Fibroblast of villous mesenchyme (primary cell): ENCODE measurements around the gene OR5H15. TPM values are rescaled to one million over a fixed set of nuclear protein-coding genes. Genes with fewer than 3 reads are reported as not detected.
"Not testable (repeated sequence)": the region's sequence is repeated elsewhere in the genome, so short reads cannot be mapped to it uniquely, and the experiment has no call there.

Experiments used
- DNase-seq: peaks from one replicate; pipeline ENCODE4 v3.0.0-alpha.2; 2010; ENCODE audit warnings: low read depth
- H3K4me3 ChIP-seq: 2 replicates; pipeline ENCODE4 v1.5.1; 2011; ENCODE audit warnings: low read depth, mild to moderate bottlenecking, low read length
- total RNA-seq: library from RNA; depleted of rRNA; stranded (reverse); fragments of >200 nt; gene quantifications from 2 replicates; pipeline ENCODE4 v1.2.3, GENCODE V29; 2012
- TF ChIP-seq, protein P1 (sequence below): IDR thresholded peaks from 2 replicates; pipeline ENCODE4 v1.5.1; 2012; ENCODE audit warnings: low read depth, mild to moderate bottlenecking, low read length; ENCODE audit not compliant: insufficient read depth

OR5H15 gene
- total RNA-seq, 1 donor: not detected

DNA sequence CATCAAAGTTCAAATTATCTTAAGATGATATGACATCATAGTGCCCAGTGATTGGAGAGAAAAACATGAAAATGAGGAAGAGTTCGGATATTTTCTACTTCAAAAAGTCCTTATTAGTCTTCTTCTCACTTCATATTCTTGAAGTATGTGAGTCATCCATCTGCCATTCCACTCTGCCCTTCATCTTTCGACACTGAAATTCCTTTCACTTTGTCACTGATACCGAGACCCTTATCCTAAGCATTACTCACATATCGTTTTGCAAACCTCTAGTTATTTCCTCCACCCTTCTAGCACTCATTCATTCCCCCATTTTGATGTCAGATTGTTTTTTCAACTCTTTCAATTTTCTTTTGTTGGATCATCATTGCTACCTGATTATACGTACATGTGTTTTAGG is 15.3 kb upstream of the OR5H15 start:
- H3K4me3 ChIP-seq: no peak overlapping the region
- DNase-seq: no peak
- TF ChIP-seq, protein P1, sequence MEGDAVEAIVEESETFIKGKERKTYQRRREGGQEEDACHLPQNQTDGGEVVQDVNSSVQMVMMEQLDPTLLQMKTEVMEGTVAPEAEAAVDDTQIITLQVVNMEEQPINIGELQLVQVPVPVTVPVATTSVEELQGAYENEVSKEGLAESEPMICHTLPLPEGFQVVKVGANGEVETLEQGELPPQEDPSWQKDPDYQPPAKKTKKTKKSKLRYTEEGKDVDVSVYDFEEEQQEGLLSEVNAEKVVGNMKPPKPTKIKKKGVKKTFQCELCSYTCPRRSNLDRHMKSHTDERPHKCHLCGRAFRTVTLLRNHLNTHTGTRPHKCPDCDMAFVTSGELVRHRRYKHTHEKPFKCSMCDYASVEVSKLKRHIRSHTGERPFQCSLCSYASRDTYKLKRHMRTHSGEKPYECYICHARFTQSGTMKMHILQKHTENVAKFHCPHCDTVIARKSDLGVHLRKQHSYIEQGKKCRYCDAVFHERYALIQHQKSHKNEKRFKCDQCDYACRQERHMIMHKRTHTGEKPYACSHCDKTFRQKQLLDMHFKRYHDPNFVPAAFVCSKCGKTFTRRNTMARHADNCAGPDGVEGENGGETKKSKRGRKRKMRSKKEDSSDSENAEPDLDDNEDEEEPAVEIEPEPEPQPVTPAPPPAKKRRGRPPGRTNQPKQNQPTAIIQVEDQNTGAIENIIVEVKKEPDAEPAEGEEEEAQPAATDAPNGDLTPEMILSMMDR: no peak

DNA sequence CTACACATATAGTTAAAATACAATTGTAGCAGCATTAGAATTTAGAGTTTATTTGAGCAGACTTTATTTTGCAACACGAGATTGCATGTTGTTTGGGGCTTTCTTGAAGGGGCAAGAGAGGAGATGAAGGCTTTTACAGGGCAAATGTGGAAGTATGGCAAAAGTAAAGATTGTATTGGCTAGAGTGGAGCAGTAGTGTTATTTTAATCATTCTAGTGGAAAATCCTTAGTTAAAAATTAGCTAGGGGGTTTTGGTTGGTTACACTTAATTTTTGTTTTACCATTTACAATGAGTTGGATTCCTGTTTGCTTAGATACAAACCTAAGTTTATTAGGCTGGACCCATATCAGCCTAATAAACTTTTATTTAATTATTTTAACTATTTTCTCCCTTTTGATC is 4.6 kb downstream of the OR5H15 start:
- no peak overlapping the region for H3K4me3 ChIP-seq
- TF ChIP-seq, protein P1: no peak
- no peak for DNase-seq

DNA sequence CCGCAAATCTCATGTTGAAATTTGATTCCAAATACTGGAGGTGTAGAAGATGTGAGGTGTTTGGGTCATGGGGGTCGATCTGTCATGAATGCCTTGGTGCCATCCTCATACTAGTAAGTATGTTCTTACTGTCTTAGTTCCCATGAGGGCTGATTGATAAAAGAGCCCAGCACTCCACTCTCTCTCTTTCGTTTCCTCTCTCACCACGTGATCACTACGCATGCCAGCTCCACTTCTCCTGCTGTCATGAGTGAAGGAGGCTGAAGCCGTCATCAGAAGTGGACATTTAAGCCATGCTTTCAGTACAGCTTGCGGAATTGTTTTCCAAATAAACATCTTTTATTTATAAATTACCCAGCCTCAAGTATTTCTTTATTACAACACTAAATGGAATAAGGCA is 6.1 kb downstream of the OR5H15 start:
- no peak for DNase-seq
- TF ChIP-seq, protein P1: no peak
- no peak overlapping the region for H3K4me3 ChIP-seq

DNA sequence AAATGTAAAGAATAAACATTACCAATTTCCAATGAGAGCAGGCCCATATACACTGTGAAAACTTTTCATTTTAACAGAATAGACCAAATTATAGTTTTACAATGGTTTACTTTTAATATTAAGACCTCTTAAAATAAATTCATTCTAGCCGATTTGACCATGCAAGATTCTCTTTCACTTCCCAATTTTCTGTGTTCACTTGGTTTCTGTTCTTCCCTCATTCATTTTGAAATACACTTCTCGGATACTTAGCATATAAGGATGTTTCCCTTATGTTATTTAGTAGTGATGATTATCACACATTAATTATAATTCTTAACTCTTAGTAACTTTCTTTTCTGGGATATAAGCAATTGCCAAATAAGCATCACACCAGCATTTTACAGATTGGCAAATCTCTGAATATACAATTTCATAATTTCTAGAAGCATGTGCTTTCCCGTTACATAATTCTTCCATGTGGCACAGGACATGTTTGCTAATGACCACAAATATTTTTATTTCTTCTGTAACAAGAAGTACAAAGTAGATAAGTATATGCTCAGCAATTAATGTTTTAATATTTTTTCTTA is 13.9 kb downstream of the OR5H15 start:
- DNase-seq: no peak
- no peak overlapping the region for H3K4me3 ChIP-seq
- TF ChIP-seq, protein P1: no peak

DNA sequence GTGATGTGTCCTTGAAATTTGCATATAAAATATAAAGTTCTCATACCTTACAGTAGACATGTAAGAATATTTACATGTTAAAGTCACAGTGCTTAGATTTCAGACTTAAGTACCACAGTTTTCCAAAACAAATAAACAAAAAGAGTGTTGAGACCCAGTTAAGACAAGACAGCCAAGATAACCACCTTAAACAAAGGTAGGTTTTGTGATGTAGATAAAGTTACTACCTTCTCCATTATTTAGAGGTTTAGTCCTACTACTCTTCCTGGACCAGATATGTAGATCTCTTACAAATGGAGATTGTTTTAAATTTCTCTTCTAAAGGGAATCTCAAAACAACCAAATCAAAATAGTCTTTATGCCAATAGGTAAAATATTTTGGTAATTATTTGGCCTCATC is 15.7 kb downstream of the OR5H15 start:
- no peak for DNase-seq
- TF ChIP-seq, protein P1: no peak
- H3K4me3 ChIP-seq: no peak overlapping the region

DNA sequence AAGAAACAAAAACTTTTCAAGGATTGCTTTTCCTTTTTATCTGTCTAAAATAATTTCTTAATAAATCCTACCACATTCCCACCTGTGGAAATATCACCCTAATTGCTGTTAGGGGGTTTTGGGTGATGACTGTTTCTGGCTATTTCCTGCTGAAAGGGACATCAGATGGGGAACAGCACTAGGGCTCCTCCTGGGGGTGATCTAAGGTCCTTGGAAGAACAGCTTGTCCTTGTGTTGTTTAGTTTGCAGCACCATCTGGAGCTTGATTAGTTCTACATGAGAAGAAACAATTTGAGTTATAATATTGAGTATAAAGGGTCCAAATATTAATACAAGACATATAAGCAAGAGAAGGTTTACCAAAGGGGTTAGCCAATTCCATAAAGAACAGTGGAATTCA is 18.7 kb downstream of the OR5H15 start:
- DNase-seq: no peak
- no peak overlapping the region for H3K4me3 ChIP-seq
- TF ChIP-seq, protein P1: no peak

DNA sequence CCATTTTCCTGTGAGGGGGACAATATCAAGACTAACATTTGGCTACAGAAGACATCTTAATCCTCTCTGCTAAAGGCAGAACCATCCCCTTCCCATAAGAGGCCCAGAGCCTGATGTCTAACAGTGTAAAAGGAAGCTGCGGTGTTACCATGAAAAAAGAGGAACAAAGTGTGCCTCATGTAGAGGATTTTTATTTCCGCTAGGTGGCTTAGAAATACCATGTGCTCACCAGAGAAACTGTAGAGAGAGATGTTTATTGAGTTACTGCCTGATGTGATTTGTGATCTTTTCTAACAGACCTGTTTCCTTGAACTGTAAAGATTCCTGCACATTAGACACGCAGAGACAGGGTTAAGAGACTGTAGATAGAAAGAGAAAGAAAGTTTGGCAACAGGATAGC is 22.0 kb downstream of the OR5H15 start:
- no peak overlapping the region for H3K4me3 ChIP-seq
- DNase-seq: no peak
- TF ChIP-seq, protein P1: peak; percentile 11

DNA sequence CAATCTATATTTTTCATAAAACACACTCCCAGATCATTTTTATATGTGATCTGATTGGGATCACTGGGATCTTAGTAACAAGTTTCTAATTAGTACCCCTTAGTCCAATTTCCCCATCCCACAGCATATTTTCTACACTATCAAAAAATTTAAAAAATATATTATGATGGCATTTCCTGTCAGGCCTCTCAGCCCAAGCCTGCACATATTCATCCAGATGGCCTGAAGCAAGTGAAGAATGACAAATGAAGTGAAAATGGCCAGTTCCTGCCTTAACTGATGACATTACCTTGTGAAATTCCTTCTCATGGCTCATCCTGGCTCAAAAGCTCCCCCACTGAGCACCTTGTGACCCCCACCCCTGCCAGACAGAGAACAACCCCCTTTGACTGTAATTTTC is 24.4 kb downstream of the OR5H15 start:
- H3K4me3 ChIP-seq, DNase-seq: not testable (repeated sequence)

DNA sequence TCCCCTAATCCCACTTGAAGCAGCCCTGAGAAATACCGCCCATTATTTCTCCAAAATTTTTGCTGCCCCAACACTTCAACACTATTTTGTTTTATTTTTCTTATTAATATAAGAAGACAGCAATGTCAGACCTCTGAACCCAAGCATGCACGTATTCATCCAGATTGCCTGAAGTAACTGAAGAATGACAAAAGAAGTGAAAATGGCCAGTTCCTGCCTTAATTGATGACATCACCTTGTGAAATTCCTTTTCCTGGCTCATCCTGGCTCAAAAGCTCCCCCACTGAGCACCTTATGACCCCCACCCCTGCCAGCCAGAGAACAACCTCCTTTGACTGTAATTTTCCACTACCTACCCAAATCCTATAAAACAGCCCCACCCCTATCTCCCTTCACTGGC is 29.8 kb downstream of the OR5H15 start:
- not testable (repeated sequence) for DNase-seq, H3K4me3 ChIP-seq
